ENCODE data around the gene DISP3. TPM values are rescaled to one million over a fixed set of nuclear protein-coding genes. Genes with fewer than 3 reads are reported as not detected.

Gene DISP3
- total RNA-seq = not detected

GRCh38 chr1:11478571-11479374 lies at the start of gene DISP3:
Gene DISP3 (plus strand): TSS chr1:11479155. CDS start chr1:11500993, 21,838 bp downstream.

Other genes with a start within 250 kb of the DISP3 start
- 10 to 100 TPM; 47.0 to 48.9 TPM for gene MTOR, start 216.6 kb upstream of the DISP3 start, total RNA-seq
- gene UBIAD1, start 206.0 kb upstream of the DISP3 start, total RNA-seq = 10 to 100 TPM; 14.0 to 14.5 TPM
- gene FBXO2, start 175.3 kb downstream of the DISP3 start, total RNA-seq = 1 to 10 TPM; 1.4 to 3.0 TPM
- 10 to 100 TPM; 24.1 to 26.6 TPM for gene FBXO44, start 175.7 kb downstream of the DISP3 start, total RNA-seq
- gene FBXO6, start 185.0 kb downstream of the DISP3 start, total RNA-seq = 10 to 100 TPM; 24.0 to 26.5 TPM
- gene MAD2L2, start 202.0 kb downstream of the DISP3 start, total RNA-seq = 10 to 100 TPM; 33.7 to 55.3 TPM
- not detected for gene DRAXIN, start 212.6 kb downstream of the DISP3 start, total RNA-seq

Data from melanocyte of skin (primary cell).